PC-9 (cell line): ENCODE results near the gene DNALI1.
"Not testable (repeated sequence)": the region's sequence is repeated elsewhere in the genome, so short reads cannot be mapped to it uniquely, and the experiment has no call there.

Source experiments
- EZH2 ChIP-seq: fragments of 200-600 bp; sonication (generic); IDR thresholded peaks from 2 replicates; pipeline ENCODE4 v1.8.0; 2017; ENCODE audit warnings: antibody characterized with exemption, low read depth
- TF ChIP-seq, protein P1 (sequence below): fragments of 200-600 bp; sonication (generic); conservative IDR thresholded peaks from 2 replicates; pipeline ENCODE4 v1.6.1; 2017; ENCODE audit warnings: mixed run types, antibody characterized with exemption, mild to moderate bottlenecking, moderate library complexity

DNA sequence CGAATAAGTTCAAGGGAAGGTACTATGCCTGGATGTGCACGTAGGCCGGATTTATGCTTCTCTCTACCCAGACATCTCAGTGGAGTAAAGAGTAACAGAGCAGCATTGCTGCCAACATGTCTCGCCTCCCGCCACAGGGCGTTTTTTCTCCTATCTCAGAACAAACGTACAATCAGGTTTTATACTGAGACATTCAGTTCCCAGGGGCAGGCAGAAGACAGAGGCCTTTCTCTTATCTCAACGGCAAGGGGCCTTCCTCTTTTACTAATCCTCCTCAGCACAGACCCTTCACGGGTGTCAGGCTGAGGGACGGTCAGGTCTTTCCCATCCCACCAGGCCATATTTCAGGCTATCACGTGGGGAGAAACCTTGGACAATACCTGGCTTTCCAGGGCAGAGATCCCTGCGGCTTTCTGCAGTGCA, 3.2 kb downstream of the DNALI1 start:
- TF ChIP-seq, protein P1, sequence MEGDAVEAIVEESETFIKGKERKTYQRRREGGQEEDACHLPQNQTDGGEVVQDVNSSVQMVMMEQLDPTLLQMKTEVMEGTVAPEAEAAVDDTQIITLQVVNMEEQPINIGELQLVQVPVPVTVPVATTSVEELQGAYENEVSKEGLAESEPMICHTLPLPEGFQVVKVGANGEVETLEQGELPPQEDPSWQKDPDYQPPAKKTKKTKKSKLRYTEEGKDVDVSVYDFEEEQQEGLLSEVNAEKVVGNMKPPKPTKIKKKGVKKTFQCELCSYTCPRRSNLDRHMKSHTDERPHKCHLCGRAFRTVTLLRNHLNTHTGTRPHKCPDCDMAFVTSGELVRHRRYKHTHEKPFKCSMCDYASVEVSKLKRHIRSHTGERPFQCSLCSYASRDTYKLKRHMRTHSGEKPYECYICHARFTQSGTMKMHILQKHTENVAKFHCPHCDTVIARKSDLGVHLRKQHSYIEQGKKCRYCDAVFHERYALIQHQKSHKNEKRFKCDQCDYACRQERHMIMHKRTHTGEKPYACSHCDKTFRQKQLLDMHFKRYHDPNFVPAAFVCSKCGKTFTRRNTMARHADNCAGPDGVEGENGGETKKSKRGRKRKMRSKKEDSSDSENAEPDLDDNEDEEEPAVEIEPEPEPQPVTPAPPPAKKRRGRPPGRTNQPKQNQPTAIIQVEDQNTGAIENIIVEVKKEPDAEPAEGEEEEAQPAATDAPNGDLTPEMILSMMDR, result not testable (repeated sequence)
- not testable (repeated sequence) for TF ChIP-seq EZH2
